ENCODE measurements around the gene YY1.
"Not testable (repeated sequence)": the region's sequence is repeated elsewhere in the genome, so short reads cannot be mapped to it uniquely, and the experiment has no call there.

YY1 gene

DNA sequence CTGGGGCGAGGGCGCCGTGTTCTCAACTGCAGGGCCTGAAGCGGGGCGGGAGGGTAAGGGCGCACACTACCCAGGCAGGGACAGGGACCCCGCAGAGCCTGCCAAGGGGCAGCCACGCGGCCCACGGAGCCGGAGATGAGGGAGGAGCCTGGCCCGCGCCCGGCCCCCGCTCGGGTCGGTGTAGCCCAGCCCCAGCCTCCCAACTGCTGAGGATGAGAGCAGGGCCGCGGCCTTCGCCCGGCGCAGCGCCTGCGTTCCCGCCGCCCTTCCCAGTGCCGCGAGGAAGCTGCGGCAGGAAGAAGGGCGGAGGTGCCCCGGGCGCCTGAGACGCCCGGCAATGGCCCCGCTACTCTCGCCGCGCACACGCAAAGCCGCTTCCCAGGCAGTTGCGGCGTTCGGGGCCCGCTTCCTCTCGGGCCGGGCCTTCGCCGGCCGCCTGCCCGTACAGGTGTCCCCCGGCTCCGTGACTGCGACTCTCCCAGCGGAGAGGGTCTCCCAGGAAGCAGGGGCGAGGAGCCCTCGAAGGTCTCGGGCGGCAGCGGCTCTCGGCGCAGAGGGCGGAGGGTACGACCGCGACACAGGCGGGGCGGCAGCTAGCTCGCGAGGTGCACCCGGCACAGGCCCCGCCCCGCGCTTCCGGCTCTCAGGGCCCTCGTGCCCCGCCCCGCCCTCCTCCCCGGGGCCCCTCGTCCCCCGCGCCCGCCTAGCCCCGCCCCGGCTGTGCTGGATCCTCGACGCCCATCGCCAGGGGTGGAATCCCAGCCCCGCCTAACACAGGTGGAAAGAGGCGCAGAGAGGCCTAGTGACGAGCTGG lies 24.8 kb upstream of the YY1 start:
- DNase-seq = peak; percentile 91 to 98 (median 94)

DNA sequence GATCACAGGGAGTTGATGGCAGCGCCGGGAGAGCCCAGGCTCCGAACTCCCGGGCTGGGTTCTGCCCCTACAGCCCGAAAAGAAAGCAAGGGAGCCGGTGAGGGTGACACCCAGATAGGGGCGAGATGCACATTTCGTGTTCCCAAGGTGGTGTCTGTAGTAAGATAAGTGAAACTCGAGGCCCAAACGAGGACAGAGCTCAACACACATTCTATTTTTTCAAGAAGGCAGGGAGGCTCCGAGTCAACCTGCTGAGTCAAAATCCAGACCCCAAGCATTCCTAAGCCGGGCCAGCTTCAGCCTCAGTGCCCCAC lies 24.2 kb upstream of the YY1 start:
- DNase-seq = no peak

DNA sequence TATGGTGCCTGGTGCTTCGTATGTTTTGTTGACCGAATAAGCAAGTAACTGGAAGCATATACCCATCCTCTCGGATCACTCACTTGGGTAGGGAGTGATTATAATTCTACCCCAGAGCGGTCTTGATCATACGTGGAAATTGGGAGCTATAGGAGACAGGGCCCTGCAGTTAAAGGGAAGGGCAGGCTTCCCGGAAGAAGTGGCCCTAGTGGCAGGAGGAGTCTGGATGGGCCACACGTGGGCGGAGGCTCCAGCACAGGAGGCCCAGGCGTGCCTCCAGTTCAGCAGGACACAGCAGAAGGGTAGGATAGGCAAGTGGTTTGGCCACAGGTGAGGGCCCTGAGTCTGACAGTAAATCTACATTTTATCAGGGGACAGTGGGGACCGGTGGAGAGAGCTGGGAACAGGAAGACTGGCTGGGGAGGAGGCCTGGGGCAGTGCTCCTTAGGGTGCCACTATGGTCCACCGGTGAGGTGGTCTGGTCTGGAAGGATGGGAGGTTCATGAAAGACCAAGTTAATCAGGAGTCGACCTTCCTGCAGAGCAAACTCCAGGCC lies 23.5 kb upstream of the YY1 start:
- peak in 1 of 4 experiments; percentile 26 for DNase-seq

GRCh38 chr14:100219126-100219785 lies 19.7 kb upstream of the YY1 start:
- no peak for DNase-seq

GRCh38 chr14:100221533-100222223 lies 17.3 kb upstream of the YY1 start:
- peak; percentile 77 to 88 (median 85) for DNase-seq

GRCh38 chr14:100222224-100223093 lies 16.5 kb upstream of the YY1 start:
- peak; percentile 62 to 81 (median 72) for DNase-seq

DNA sequence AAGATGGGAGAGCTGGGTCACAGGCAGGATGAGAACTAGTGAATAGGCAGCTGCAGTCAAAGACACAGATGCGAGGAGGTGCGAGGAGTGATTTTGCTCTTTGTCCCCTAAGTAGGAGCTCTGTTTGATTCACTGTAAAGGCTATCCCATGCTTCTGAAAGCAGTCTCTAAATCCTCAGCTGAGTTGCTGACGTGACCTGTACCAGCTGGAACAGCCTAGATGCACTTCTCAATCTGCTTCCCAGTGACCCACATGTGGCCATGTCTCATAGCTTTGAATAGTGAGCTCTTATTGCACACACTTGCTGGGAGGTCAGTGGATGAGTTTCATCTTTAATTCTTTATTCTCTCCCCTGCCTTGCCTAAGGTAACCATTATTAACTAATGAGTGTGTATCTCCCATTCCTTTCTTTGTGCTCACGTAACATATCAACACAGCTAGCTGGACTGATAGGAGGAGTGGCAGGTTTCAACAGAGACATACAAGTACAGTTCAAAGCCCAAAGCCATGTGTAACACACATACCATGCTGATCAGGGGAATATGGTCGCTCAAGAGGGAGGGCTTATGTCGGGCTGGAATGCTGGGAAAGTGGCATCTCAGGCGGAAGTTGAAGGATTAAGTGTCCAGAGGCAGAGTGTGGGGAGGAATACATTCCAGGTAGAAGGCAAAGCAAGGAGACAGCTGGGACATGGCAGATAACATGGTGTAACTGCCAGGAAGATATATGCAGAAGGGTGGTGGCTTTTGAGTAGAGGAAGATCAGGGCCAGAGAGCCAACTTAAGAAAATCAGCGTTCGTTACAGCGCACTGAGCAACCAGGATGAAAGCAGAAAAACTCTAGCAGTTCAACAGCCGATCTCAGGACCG lies 15.4 kb upstream of the YY1 start:
- peak in 3 of 4 experiments; percentile 38 to 53 (median 40) for DNase-seq

- no peak for DNase-seq
Measured at GRCh38 chr14:100224229-100224866, 14.6 kb upstream of the YY1 start.

- DNase-seq = peak in 1 of 4 experiments; percentile 15
Measured at GRCh38 chr14:100225169-100225568, 13.8 kb upstream of the YY1 start.

- no peak for DNase-seq
Measured at GRCh38 chr14:100230361-100230760, 8.6 kb upstream of the YY1 start.

DNA sequence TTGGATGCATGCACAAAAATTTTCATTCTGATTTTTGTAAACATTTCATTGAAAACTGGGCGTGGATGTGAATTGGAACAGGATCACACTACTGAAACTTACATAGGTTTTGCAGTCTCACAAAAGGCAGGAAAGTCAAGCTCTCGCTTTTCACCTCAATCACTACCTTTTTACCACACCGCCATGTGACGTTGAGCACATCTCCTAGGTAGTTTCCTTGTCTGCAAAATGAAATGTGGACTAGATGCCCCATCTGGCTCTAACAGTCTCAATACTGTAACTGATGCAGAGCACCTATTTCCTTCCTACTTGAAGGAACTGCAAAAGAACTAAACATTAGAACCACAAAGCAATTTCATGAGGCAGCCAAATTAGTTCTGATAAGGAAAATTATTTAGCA lies 4.4 kb upstream of the YY1 start:
- DNase-seq = no peak

DNA sequence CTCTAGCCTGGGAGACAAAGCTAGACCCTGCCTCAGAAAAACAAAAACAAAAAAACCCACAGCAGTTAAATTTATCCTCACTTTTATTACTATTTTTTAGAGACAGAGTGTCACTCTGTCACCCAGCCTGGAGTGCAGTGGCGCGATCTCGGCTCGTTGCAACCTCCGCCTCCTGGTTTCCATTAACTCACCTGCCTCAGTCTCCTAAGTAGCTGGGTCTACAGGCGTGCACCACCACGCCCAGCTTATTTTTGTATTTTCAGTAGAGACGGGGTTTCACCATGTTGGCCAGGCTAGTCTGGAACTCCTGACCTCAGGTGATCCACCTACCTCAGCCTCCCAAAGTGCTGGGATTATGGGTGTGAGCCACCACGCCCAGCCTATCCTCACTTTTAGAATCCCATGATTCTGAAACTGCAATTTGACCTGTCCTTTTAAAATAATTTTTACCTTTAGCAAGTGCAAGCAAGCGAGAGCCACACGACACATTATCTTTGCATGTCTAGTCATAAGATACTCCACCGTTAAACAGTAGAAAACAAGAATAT lies 2.6 kb upstream of the YY1 start:
- not testable (repeated sequence) for DNase-seq

DNA sequence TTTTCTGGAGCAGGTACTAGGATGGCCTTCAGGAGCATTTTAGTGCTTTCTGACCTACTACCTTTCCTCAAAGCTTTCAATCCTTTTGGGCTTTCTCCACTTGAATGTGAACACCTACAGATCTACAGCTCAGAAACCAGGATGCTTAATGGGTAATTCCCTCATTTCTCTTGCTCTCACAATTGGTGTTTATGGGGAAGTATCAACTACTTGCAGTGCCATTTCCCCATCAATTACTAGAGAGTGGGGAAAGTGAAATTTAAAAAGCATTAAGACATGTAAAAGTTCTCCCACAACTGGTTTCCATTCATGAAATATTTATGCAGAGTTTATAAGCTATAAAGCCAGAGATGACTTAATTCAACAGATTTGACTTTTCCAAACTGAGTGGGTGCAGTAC lies 2.1 kb upstream of the YY1 start:
- peak in 3 of 4 experiments; percentile 31 to 65 (median 61) for DNase-seq

DNA sequence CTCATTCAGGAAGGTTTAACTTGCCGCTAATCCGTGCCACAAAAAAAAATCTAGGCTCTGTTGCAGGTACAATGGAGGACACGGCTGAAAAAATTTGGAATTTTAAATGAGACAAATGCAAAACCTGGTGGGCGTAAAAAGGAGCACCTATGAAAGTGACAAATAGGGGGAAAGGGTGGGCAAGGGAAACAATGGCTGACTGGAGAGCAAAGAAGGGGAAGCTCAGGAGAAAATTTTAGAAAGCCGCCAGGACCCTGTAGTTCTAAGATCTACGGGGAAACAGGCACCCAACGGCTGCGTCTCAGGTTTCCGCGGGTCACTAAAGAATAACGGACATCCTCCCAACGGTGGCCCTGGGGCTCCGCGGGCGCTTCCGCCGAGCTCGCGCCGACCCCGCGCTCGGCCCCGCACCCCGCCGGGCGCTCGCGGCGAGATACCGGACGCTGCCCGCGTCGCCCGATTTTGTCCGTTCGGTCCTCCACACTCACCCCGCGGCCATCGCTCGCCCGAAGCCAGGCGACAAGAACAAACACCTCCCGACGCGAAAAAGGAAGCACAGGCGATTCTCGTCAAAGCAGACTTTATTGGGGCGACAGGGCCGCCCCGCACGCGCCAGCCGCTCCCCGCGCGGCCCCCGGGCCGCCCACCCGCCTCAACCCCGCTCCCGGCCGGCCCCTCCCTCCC lies 1.1 kb upstream of the YY1 start:
- DNase-seq = peak; percentile 68 to 81 (median 72)

GRCh38 chr14:100239211-100239839 lies 381 bp downstream of the YY1 start:
- DNase-seq = peak in 3 of 4 experiments; percentile 8 to 30 (median 16)

DNA sequence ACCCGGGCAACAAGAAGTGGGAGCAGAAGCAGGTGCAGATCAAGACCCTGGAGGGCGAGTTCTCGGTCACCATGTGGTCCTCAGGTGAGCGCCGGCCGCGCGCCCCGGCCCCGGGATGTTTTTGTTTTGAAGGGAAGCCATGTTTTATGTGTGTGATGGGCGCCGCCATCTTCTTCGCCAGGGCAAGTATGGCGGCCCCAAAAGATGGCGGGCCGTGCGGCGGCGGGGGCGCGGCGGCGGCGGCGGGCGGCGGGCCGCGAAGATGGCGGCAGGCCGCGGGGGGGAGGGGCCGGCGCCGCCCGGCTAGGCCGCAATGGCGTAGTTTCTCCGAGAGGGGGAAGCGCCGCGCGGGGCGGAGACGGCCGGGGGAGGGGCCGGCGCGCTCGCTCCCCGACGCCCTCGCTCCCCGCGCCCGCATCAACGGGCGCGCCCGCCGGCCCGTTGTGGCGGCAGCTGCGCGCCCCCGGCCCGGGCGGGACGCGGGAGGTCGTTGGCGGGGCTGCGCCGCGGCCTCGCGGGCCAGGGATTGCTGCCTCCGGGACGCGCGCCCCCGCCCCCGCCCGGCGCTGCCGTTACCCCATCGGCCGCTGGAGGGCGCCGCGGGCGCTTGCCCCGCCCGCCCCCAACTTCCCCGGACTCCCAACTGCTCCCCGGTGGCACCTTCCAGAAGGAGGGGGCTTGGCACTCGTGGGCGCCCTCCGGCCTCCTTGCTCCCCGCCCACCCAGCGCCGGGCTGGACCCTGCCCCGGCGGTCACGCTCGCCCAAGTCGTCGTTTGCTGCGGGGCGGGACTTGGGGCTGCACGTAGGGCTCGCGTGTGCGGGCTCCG lies 1.1 kb downstream of the YY1 start:
- peak; percentile 92 to 97 (median 96) for DNase-seq

GRCh38 chr14:100240668-100241032 lies 1.7 kb downstream of the YY1 start:
- DNase-seq = no peak

- DNase-seq = peak in 1 of 4 experiments; percentile 8
Measured at GRCh38 chr14:100241279-100241678, 2.3 kb downstream of the YY1 start.
